Measurements from ENCODE around the gene PTDSS2.

DNA sequence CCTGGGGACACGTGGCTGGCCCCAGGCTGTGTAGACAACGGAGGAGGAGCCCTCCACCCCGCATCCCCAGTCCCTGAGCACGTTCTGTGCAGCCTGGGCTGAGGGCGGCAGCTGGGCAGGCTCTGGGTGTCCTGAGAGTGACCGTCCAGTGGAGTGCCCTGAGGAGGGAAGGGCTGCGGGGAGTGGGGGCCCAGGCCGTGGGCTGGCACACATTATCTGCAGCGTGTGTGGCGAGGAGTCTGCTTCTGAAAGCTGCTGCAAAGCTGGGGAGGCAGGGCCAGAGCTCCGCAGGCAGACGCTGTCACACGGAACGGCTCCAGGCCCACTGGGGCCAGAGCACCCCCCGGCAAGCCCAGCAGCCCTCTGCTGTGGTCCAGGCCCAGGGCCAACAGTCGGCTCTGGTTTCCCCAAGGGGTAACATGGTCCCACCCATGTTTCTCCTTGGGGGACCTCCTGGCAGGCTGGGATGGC, 7.4 kb upstream of the PTDSS2 start:
- TF ChIP-seq, protein P1, sequence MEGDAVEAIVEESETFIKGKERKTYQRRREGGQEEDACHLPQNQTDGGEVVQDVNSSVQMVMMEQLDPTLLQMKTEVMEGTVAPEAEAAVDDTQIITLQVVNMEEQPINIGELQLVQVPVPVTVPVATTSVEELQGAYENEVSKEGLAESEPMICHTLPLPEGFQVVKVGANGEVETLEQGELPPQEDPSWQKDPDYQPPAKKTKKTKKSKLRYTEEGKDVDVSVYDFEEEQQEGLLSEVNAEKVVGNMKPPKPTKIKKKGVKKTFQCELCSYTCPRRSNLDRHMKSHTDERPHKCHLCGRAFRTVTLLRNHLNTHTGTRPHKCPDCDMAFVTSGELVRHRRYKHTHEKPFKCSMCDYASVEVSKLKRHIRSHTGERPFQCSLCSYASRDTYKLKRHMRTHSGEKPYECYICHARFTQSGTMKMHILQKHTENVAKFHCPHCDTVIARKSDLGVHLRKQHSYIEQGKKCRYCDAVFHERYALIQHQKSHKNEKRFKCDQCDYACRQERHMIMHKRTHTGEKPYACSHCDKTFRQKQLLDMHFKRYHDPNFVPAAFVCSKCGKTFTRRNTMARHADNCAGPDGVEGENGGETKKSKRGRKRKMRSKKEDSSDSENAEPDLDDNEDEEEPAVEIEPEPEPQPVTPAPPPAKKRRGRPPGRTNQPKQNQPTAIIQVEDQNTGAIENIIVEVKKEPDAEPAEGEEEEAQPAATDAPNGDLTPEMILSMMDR (IDR thresholded peaks at IDR 0.05; ENCODE audit: low read length): no peak
- no peak for TF ChIP-seq EZH2 (IDR thresholded peaks at IDR 0.05; ENCODE audit: borderline replicate concordance, low read length)
